Stimulated activated CD4-positive, alpha-beta T cell treated with anti-CD3 and anti-CD28 coated beads, TNF-alpha, amount 100 ng/mL, for 48 hours (primary cell): ENCODE measurements around the gene A4GALT.
"Not testable (repeated sequence)": the region's sequence is repeated elsewhere in the genome, so short reads cannot be mapped to it uniquely, and the experiment has no call there.

Experiments used
- DNase-seq, 3 donors: peaks; one replicate each; pipeline ENCODE4 v3.0.0-alpha.2; 2020; ENCODE audit warnings: low read depth in 3 of 3

The A4GALT gene

GRCh38 chr22:42683578-42684283 lies 36.9 kb downstream of the A4GALT start:
- no peak for DNase-seq

- DNase-seq, result no peak
Observed at GRCh38 chr22:42682113-42682851, 38.4 kb downstream of the A4GALT start.

- no peak for DNase-seq
Observed at GRCh38 chr22:42680648-42681047, 40.0 kb downstream of the A4GALT start.

DNA sequence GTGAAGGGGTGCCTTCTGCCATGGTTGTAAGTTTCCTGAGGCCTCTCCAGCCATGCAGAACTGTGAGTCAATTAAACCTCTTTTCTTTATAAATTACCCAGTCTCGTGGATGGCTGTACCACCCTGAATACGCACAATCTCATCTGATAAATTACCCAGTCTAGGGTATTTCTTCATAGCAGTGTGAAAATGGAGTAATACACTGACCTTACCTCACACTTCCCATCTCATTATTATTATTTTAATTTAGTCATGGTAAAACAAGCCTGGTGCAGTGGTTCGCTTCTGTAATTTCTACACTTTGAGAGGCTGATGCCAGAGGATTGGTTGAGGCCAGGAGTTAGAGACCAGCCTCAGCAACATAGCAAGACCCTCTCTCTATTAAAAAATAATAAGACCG lies 41.0 kb downstream of the A4GALT start:
- DNase-seq, result no peak

DNA sequence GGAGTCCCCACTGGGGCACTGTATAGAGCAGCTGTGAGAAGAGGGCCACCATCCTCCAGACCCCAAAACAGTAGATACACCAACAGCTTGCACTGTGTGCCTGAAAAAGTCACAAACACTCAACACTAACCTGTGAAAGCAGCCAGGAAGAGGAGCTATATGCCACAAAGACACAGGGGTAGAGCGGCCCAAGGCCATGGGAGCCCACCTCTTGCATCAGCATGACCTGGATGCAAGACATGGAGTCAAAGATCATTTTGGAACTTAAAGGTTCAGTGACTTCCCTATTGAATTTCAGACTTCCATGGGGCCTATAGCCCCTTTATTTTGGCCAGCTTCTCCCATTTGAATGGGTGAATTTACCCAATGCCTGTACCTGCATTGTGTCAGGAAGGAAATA lies 41.8 kb downstream of the A4GALT start:
- no peak for DNase-seq

DNA sequence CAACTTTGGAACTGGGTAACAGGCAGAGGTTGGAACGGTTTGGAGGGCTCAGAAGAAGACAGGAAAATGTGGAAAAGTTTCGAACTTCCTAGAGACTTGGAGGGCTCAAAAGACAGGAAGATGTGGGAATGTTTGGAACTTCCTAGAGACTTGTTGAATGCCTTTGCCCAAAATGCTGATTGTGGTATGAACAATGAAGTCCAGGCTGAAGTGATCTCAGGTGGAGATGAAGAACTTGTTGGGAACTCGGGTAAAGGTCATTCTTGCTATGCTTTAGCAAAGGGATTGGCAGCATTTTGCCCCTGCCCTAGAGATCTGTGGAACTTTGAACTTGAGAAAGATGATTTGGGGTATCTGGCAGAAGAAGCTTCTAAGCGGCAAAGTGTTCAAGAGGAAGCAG lies 42.7 kb downstream of the A4GALT start:
- DNase-seq, result not testable (repeated sequence)

DNA sequence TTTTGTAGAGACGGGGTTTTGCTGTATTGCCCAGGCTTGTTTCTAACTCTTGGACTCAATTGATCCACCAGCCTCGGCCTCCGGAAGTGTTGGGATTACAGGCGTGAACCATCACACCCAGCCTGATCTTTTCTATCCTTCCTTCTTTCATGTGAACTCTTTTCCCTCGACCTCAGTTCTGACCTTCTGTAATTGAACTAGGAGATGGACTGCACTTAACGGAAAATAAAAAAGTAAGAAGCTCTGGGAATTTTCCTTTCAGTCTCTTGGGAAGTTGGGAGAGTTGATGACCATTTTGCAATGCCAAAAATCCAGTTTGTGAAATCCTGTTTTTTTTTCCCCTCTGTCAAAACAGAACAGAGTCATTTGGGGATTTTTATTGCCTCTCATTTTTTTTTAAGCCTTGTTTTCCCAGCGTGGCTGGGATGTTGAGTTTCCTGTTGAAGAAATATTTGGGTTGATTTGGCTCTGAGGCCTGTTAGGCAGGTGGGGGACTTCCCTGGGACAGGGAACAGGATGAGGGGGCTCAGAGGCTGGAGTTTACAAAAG lies 44.5 kb downstream of the A4GALT start:
- DNase-seq, result no peak

GRCh38 chr22:42673898-42674401 lies 46.7 kb downstream of the A4GALT start:
- DNase-seq, result no peak

DNA sequence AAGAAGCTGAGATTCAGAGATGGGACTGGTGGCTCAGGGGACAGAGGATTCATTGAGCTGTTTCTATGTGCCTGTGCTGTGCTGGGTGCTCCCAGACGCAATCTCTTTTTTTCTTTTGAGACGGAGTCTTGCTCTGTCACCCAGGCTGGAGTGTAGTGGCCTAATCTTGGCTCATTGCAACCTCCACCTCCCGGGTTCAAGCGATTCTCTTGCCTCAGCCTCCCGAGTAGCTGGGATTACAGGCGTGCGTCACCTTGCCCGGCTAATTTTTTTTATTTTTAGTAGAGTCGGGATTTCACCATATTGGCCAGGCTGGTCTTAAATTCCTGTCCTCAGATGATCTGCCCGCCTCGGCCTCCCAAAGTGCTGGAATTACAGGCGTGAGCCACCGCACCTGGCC lies 47.6 kb downstream of the A4GALT start:
- DNase-seq, result not testable (repeated sequence)

- DNase-seq, result no peak
Observed at GRCh38 chr22:42670921-42671709, 49.6 kb downstream of the A4GALT start.

GRCh38 chr22:42670046-42670445 lies 50.6 kb downstream of the A4GALT start:
- DNase-seq, result no peak

DNA sequence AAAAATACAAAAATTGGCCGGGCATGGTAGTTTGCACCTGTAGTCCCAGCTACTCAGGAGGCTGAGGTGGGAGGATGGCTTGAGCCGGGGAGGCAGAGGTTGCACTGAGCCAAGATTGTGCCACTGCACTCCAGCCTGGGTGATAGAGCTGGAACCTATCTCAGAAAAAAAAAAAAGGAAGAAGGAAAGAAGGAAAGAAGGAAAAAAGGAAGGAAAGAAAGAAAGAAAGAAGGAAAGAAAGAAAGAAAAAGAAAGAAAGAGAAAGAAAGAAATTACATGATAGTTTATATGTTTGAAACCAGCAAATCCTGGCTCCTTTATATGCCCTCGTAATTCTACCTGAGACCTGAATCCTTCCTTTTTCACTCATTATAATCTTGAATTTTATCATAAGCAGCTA lies 54.3 kb downstream of the A4GALT start:
- not testable (repeated sequence) for DNase-seq

GRCh38 chr22:42664976-42665831 lies 55.5 kb downstream of the A4GALT start:
- DNase-seq, result no peak

GRCh38 chr22:42661985-42662831 lies 58.5 kb downstream of the A4GALT start:
- DNase-seq, result peak; percentile 56 to 79 (median 75)

DNA sequence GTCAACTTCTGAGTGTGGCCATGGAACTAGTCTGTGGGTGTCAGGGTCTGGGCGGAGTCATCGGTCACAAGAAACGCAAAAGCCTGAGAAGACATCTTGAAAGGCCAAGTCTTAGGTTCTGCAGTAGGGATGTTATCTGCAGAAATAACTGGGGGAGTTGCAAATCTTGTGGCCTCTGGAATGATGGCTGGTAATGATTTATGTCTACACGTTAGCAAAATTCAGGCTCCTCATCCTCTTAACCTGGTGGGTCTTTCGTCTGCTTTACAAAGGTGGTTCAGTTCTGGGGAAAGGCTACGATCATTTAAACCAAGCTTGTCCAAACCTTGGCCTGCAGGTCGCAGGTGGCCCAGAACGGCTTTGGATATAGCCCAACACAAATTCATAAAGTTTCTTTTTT lies 64.1 kb downstream of the A4GALT start:
- no peak for DNase-seq

DNA sequence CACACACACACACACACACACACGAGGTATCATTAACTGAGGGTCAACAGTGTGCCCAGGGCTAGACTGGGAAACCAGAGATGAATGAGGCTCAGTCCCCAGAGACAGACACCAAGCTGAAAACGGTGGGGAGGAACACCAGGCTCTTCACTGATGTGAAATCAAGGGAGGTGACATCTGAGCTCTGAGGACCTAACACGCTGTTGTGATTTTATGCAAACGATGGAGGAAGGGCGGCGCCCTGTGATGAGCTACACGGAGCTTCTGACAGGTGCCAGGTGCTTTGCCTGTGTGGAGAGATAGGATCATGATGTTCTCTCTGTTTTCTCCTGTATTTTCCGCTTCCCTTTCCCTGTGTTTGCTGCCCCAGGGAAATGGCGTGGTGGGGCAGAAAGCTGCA lies 65.0 kb downstream of the A4GALT start:
- DNase-seq, result no peak

DNA sequence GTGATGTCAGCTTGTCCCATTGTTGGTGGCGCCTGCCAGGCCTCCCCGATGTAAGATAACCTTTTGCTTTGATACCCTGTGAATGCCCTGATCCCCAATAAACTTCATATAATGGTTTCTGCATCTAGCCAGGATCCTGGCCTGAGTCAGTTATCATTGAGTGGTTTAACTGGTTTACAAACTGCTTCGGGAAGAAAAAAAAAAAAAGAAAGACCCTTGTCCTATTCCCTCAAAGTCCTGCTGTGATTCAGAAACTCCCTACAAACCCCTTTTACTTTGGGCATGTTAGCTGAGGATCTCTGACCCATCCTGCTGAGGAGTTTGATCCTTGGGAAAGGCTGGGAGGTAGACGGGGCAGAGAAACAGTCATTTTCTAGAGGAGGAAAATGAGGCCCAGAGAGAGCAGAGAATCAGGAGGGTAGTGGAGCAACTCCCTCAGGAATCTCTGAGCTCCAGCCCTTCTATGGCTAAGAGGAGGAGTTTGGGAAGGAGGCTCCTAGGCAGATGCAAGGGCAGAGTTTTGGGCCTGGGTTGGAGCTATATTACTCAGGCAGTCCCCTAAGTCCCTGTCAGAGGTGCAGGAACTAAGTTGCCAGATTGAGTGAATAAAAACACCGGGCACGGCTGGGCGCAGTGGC lies 66.1 kb downstream of the A4GALT start:
- no peak for DNase-seq

GRCh38 chr22:42653999-42654398 lies 66.7 kb downstream of the A4GALT start:
- DNase-seq, result no peak

DNA sequence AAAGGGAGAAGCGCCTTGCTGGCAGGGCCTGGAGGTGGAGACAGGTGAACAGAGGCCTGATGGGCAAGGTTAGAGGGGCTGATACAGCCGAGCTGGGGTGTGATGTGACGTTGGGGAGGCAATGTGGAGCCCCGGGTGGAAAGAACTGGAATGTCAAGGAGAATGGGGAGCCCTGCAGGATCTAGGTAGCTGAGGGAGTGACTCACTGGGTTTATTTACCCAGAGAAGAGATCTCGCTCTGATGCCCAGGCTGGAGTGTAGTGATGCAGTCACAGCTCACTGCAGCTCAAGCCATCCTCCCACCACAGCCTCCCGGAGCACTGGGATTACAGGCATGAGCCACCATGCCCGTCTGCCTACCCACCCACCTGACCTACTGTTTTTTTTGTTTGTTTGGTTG lies 69.5 kb downstream of the A4GALT start:
- no peak for DNase-seq
